OCI-LY1 (cell line): ENCODE results near the gene NCAM1.

Experiments
- H2AFZ ChIP-seq: fragments of 200-600 bp; sonication (generic), shearing (Covaris generic); 2 replicates; pipeline ENCODE4 v1.6.0; 2014; ENCODE audit warnings: antibody characterized with exemption, mild to moderate bottlenecking, low read length
- H3F3A ChIP-seq: fragments of 200-600 bp; sonication (generic), shearing (Covaris generic); 2 replicates; pipeline ENCODE4 v1.6.0; 2014; ENCODE audit warnings: mild to moderate bottlenecking, antibody characterized with exemption, low read length, moderate library complexity; ENCODE audit not compliant: insufficient read depth
- H3K27ac ChIP-seq: fragments of 200-600 bp; sonication (generic); 2 replicates; pipeline ENCODE4 v1.5.1; 2014; ENCODE audit warnings: low read length, mixed run types, mild to moderate bottlenecking, low read depth; ENCODE audit not compliant: poor library complexity, severe bottlenecking
- H3K27me3 ChIP-seq: fragments of 200-600 bp; sonication (generic); 2 replicates; pipeline ENCODE4 v1.6.0; 2014; ENCODE audit warnings: antibody characterized with exemption, mild to moderate bottlenecking, low read length, moderate library complexity; ENCODE audit not compliant: insufficient read depth
- H3K36me3 ChIP-seq: fragments of 200-600 bp; sonication (generic); 2 replicates; pipeline ENCODE4 v1.6.1; 2014; ENCODE audit warnings: mild to moderate bottlenecking, antibody characterized with exemption, low read length, moderate library complexity, mixed read lengths; ENCODE audit not compliant: insufficient read depth
- H3K4me1 ChIP-seq: fragments of 200-600 bp; sonication (generic); 2 replicates; pipeline ENCODE4 v1.5.1; 2014; ENCODE audit warnings: mild to moderate bottlenecking, low read length, moderate library complexity; ENCODE audit not compliant: insufficient read depth, severe bottlenecking
- H3K4me2 ChIP-seq: fragments of 200-600 bp; sonication (generic), shearing (Covaris generic); 2 replicates; pipeline ENCODE4 v1.6.1; 2014; ENCODE audit warnings: low read length
- H3K4me3 ChIP-seq: fragments of 200-600 bp; sonication (generic); 2 replicates; pipeline ENCODE4 v1.5.1; 2014; ENCODE audit warnings: low read length, low read depth, mild to moderate bottlenecking, mixed read lengths; ENCODE audit not compliant: poor library complexity, severe bottlenecking
- H3K79me2 ChIP-seq: fragments of 200-600 bp; shearing (Covaris generic); 2 replicates; pipeline ENCODE4 v1.6.1; 2016; ENCODE audit warnings: mixed run types, low read length, mixed read lengths; ENCODE audit not compliant: insufficient read depth
- H3K9ac ChIP-seq: fragments of 200-600 bp; sonication (generic), shearing (Covaris generic); 2 replicates; pipeline ENCODE4 v1.6.1; 2014; ENCODE audit warnings: mild to moderate bottlenecking, low read length, mixed read lengths
- H3K9me2 ChIP-seq: fragments of 200-600 bp; sonication (generic), shearing (Covaris generic); 2 replicates; pipeline ENCODE4 v1.6.1; 2014; ENCODE audit warnings: low read depth, mild to moderate bottlenecking, low read length, mixed read lengths
- H3K9me3 ChIP-seq: fragments of 200-600 bp; shearing (Covaris generic); 2 replicates; pipeline ENCODE4 v1.6.1; 2014; ENCODE audit warnings: low read length, mixed read lengths
- H4K20me1 ChIP-seq: fragments of 200-600 bp; sonication (generic), shearing (Covaris generic); 2 replicates; pipeline ENCODE4 v1.6.0; 2016; ENCODE audit warnings: mild to moderate bottlenecking, low read length; ENCODE audit not compliant: insufficient read depth
- CTCF ChIP-seq: fragments of 200-600 bp; sonication (generic), shearing (Covaris generic); IDR thresholded peaks from 2 replicates; pipeline ENCODE4 v1.5.1; 2017; ENCODE audit warnings: mild to moderate bottlenecking, antibody characterized with exemption, low read length, moderate library complexity, mixed read lengths
- EZH2 ChIP-seq: fragments of 200-600 bp; sonication (generic), shearing (Covaris generic); IDR thresholded peaks from 2 replicates; pipeline ENCODE4 v1.8.0; 2017; ENCODE audit warnings: borderline replicate concordance, mixed run types, mild to moderate bottlenecking, antibody characterized with exemption, low read length, moderate library complexity, mixed read lengths

NCAM1 gene

GRCh38 chr11:113261709-113262475 is 300.7 kb downstream of the NCAM1 start:
- no peaks in the 10 kb centered on the region for H3K9me2 ChIP-seq
- H3K9me3 ChIP-seq = no peaks in the 10 kb centered on the region
- TF ChIP-seq EZH2 (no peak), CTCF (no peak)
- no peak overlapping the region for H3K9ac ChIP-seq
- no peaks in the 10 kb centered on the region for H3K36me3 ChIP-seq
- no peak overlapping the region for H3K4me2 ChIP-seq
- H4K20me1 ChIP-seq = no peaks in the 10 kb centered on the region
- H3K27me3 ChIP-seq = no peaks in the 10 kb centered on the region
- no peak overlapping the region for H2AFZ ChIP-seq
- no peak overlapping the region for H3K4me3 ChIP-seq
- no peak overlapping the region for H3K27ac ChIP-seq
- H3K4me1 ChIP-seq = no peaks in the 10 kb centered on the region
- no peaks in the 10 kb centered on the region for H3F3A ChIP-seq
- H3K79me2 ChIP-seq = no peaks in the 10 kb centered on the region

- Histone ChIP-seq H3F3A (no peaks in the 10 kb centered on the region), H3K9me3 (no peaks in the 10 kb centered on the region), H3K36me3 (no peaks in the 10 kb centered on the region), H3K27me3 (no peaks in the 10 kb centered on the region), H3K4me1 (no peaks in the 10 kb centered on the region), H3K27ac (no peak overlapping the region), H3K9ac (no peak overlapping the region), H3K79me2 (no peaks in the 10 kb centered on the region), H3K4me2 (no peak overlapping the region), H4K20me1 (no peaks in the 10 kb centered on the region), H2AFZ (no peak overlapping the region), H3K4me3 (no peak overlapping the region), H3K9me2 (no peaks in the 10 kb centered on the region)
- no peak for TF ChIP-seq CTCF
- no peak for TF ChIP-seq EZH2
Measured at GRCh38 chr11:113262594-113262993, 301.4 kb downstream of the NCAM1 start.

GRCh38 chr11:113263458-113264259 is 302.4 kb downstream of the NCAM1 start:
- H3K36me3 ChIP-seq = no peaks in the 10 kb centered on the region
- no peaks in the 10 kb centered on the region for H3K9me2 ChIP-seq
- no peaks in the 10 kb centered on the region for H3K4me1 ChIP-seq
- TF ChIP-seq CTCF = no peak
- no peak for TF ChIP-seq EZH2
- no peak overlapping the region for H3K27ac ChIP-seq
- no peaks in the 10 kb centered on the region for H4K20me1 ChIP-seq
- no peak overlapping the region for H2AFZ ChIP-seq
- H3K27me3 ChIP-seq = no peaks in the 10 kb centered on the region
- H3F3A ChIP-seq = no peaks in the 10 kb centered on the region
- no peak overlapping the region for H3K4me3 ChIP-seq
- H3K4me2 ChIP-seq = no peak overlapping the region
- no peaks in the 10 kb centered on the region for H3K79me2 ChIP-seq
- no peaks in the 10 kb centered on the region for H3K9me3 ChIP-seq
- H3K9ac ChIP-seq = no peak overlapping the region
